IPS DF 6.9 (cell line): ENCODE results near the gene HSP90B1.
A peak's percentile ranks its signal among the peaks of the same experiment; 100 is the strongest.

Source experiments
- DNase-seq: peaks from one replicate; pipeline ENCODE4 v3.0.0-alpha.2; 2013; ENCODE audit warnings: low read depth, low spot score
- H3K27ac ChIP-seq: one replicate; pipeline ENCODE4 v1.5.1; 2013; ENCODE audit warnings: low read length, control low read depth
- H3K27me3 ChIP-seq: 2 replicates; pipeline ENCODE4 v1.6.1; 2013; ENCODE audit warnings: mild to moderate bottlenecking, low read length; ENCODE audit not compliant: control insufficient read depth, insufficient read depth
- H3K36me3 ChIP-seq: 2 replicates; pipeline ENCODE4 v1.6.1; 2013; ENCODE audit warnings: low read length; ENCODE audit not compliant: control insufficient read depth, insufficient read depth
- H3K4me1 ChIP-seq: 2 replicates; pipeline ENCODE4 v1.6.1; 2013; ENCODE audit warnings: low read length; ENCODE audit not compliant: control insufficient read depth, insufficient read depth
- H3K4me3 ChIP-seq: 2 replicates; pipeline ENCODE4 v1.5.1; 2013; ENCODE audit warnings: mild to moderate bottlenecking, low read length
- H3K9me3 ChIP-seq: 2 replicates; pipeline ENCODE4 v1.6.1; 2013; ENCODE audit warnings: low read length, inconsistent platforms; ENCODE audit not compliant: control insufficient read depth, insufficient read depth
- WGBS: extraction: QIAGEN DNeasy Blood & Tissue Kit; methylation state at CpG from one replicate; pipeline ENCODE4 v1.1.7; 2013; ENCODE audit warnings: mixed read lengths, missing lambda C conversion rate; ENCODE audit not compliant: insufficient read length, insufficient coverage; 5-methylcytosine and 5-hydroxymethylcytosine counted together

The HSP90B1 gene

GRCh38 chr12:103955811-103956508, 25.8 kb downstream of the HSP90B1 start:
- no peak overlapping the region for H3K27ac ChIP-seq
- no CpG with 5 or more reads among the region's 7 CpGs for WGBS

GRCh38 chr12:103956509-103957027, 26.4 kb downstream of the HSP90B1 start:
- no peaks in the 10 kb centered on the region for H3K9me3 ChIP-seq
- WGBS, result no CpG with 5 or more reads among the region's 31 CpGs
- H3K36me3 ChIP-seq, result peaks cover 7% of the 10 kb centered on the region; the same call in 1 of the 2 replicates
- H3K27ac ChIP-seq, result no peak overlapping the region
- DNase-seq, result no peak
- H3K4me3 ChIP-seq, result peak overlapping the region; percentile 62
- no peaks in the 10 kb centered on the region for H3K27me3 ChIP-seq
- H3K4me1 ChIP-seq, result no peaks in the 10 kb centered on the region

More at GRCh38 chr12:103955811-103956508, 25.8 kb downstream of the HSP90B1 start:
- H3K36me3 ChIP-seq, result peaks cover 7% of the 10 kb centered on the region; the same call in 1 of the 2 replicates
- H3K9me3 ChIP-seq, result no peaks in the 10 kb centered on the region
- no peaks in the 10 kb centered on the region for H3K4me1 ChIP-seq
- no peaks in the 10 kb centered on the region for H3K27me3 ChIP-seq
- H3K4me3 ChIP-seq, result peak overlapping the region; percentile 62; the same call in 1 of the 2 replicates
- DNase-seq, result no peak

GRCh38 chr12:103957865-103958388, 27.7 kb downstream of the HSP90B1 start:
- H3K27me3 ChIP-seq, result no peaks in the 10 kb centered on the region
- H3K9me3 ChIP-seq, result no peaks in the 10 kb centered on the region
- WGBS, result no CpG with 5 or more reads among the region's 7 CpGs
- no peak overlapping the region for H3K27ac ChIP-seq
- H3K4me3 ChIP-seq, result peak overlapping the region; percentile 62; the same call in 1 of the 2 replicates
- H3K36me3 ChIP-seq, result peaks cover 4% of the 10 kb centered on the region; the same call in 1 of the 2 replicates
- H3K4me1 ChIP-seq, result no peaks in the 10 kb centered on the region
- DNase-seq, result no peak

- Histone ChIP-seq H3K36me3 (no peaks in the 10 kb centered on the region), H3K4me1 (no peaks in the 10 kb centered on the region), H3K27ac (no peak overlapping the region), H3K27me3 (no peaks in the 10 kb centered on the region), H3K4me3 (no peak overlapping the region), H3K9me3 (no peaks in the 10 kb centered on the region)
- no CpG with 5 or more reads among the region's 1 CpG for WGBS
- no peak for DNase-seq
Observed at GRCh38 chr12:103958621-103959020, 28.4 kb downstream of the HSP90B1 start.

- H3K4me1 ChIP-seq, result no peaks in the 10 kb centered on the region
- DNase-seq, result no peak
- no peaks in the 10 kb centered on the region for H3K9me3 ChIP-seq
- no peak overlapping the region for H3K4me3 ChIP-seq
- no peak overlapping the region for H3K27ac ChIP-seq
- no CpG with 5 or more reads among the region's 7 CpGs for WGBS
- H3K27me3 ChIP-seq, result no peaks in the 10 kb centered on the region
- no peaks in the 10 kb centered on the region for H3K36me3 ChIP-seq
Observed at GRCh38 chr12:103960616-103961227, 30.5 kb downstream of the HSP90B1 start.

GRCh38 chr12:103962493-103962892, 32.3 kb downstream of the HSP90B1 start:
- Histone ChIP-seq H3K36me3 (no peaks in the 10 kb centered on the region), H3K27ac (no peak overlapping the region), H3K27me3 (no peaks in the 10 kb centered on the region), H3K4me1 (no peaks in the 10 kb centered on the region), H3K9me3 (no peaks in the 10 kb centered on the region), H3K4me3 (no peak overlapping the region)
- WGBS, result no CpG with 5 or more reads among the region's 1 CpG
- no peak for DNase-seq

GRCh38 chr12:103964805-103965204, 34.6 kb downstream of the HSP90B1 start:
- no CpG with 5 or more reads among the region's 3 CpGs for WGBS
- no peak overlapping the region for H3K27ac ChIP-seq
- H3K27me3 ChIP-seq, result no peaks in the 10 kb centered on the region
- H3K9me3 ChIP-seq, result no peaks in the 10 kb centered on the region
- H3K4me3 ChIP-seq, result peak overlapping the region; percentile 78; the same call in 1 of the 2 replicates
- no peak for DNase-seq
- H3K4me1 ChIP-seq, result no peaks in the 10 kb centered on the region
- no peaks in the 10 kb centered on the region for H3K36me3 ChIP-seq

- no peak for DNase-seq
- no CpG with 5 or more reads among the region's 11 CpGs for WGBS
- H3K27me3 ChIP-seq, result no peaks in the 10 kb centered on the region; the same call in 1 of the 2 replicates
- peak overlapping the region; percentile 78; the same call in 1 of the 2 replicates for H3K4me3 ChIP-seq
- no peaks in the 10 kb centered on the region for H3K4me1 ChIP-seq
- no peaks in the 10 kb centered on the region; the same call in 1 of the 2 replicates for H3K36me3 ChIP-seq
- no peaks in the 10 kb centered on the region for H3K9me3 ChIP-seq
- H3K27ac ChIP-seq, result no peak overlapping the region
Observed at GRCh38 chr12:103965255-103965589, 35.0 kb downstream of the HSP90B1 start.

- no CpG with 5 or more reads among the region's 64 CpGs for WGBS
- Histone ChIP-seq H3K27ac (no peak within 1 kb of the TSS), H3K4me1 (no peaks in the 10 kb centered on the region), H3K9me3 (no peaks in the 10 kb centered on the region), H3K36me3 (no peaks in the 10 kb centered on the region; the same call in 1 of the 2 replicates), H3K4me3 (peak within 1 kb of the TSS; percentile 78; the same call in 1 of the 2 replicates), H3K27me3 (no peaks in the 10 kb centered on the region; the same call in 1 of the 2 replicates)
- DNase-seq, result peak; percentile 97
Observed at GRCh38 chr12:103965590-103966504, 35.6 kb downstream of the HSP90B1 start, which contains the start of gene TDG. TDG (plus strand) TSS chr12:103965872; CDS start chr12:103966038, 166 bp downstream.
